Body of pancreas (tissue), 4 donors: Measurements from ENCODE around the gene RHOBTB1.

Experiments
- CTCF ChIP-seq, 7 experiments: fragments of 450-650 bp in 4 of 7; fragments of 200-600 bp in 3 of 7; sonication (generic) in 3 of 7; IDR thresholded peaks; one replicate each; pipeline ENCODE4 v1.5.1; 2016 to 2019; ENCODE audit warnings: antibody characterized with exemption in 7 of 7
- POLR2A ChIP-seq, 3 donors: fragments of 450-650 bp; IDR thresholded peaks; one replicate each; pipeline ENCODE4 v1.6.1; 2016; ENCODE audit warnings: antibody characterized with exemption in 3 of 3, mild to moderate bottlenecking in 2 of 3

DNA sequence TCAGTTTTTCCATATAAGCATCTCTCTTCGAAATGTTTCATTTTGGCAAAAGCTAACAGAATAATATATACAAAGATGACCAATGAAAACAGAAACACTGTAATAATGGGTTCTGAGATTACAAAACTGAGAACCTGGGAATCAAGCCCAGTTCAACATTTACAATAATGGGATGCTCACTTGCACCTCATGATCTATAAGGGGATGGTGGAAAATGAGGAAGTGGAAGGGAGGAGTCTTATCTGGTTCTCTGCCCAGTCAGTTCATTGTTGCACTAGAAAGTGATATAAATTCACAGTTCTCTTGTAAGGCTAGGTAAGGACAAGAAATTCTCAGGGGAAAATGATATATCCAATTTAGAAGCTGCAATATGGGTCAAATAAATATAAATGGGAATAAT lies 31.7 kb upstream of the RHOBTB1 start:
- TF ChIP-seq CTCF (IDR thresholded peaks at IDR 0.05): no peak
- no peak for TF ChIP-seq POLR2A (IDR thresholded peaks at IDR 0.05)
